ENCODE results near the gene NPAS2.

NPAS2 gene

GRCh38 chr2:100821911-100822265 is 1.9 kb downstream of the NPAS2 start:
- ATAC-seq: no peak
- no peak for DNase-seq

GRCh38 chr2:100822587-100823248 is 2.8 kb downstream of the NPAS2 start:
- ATAC-seq (no peak), DNase-seq (no peak)

GRCh38 chr2:100823665-100824438 is 3.9 kb downstream of the NPAS2 start:
- DNase-seq: no peak
- ATAC-seq: no peak

- ATAC-seq: no peak
Observed at GRCh38 chr2:100824842-100825241, 4.9 kb downstream of the NPAS2 start.

GRCh38 chr2:100826494-100826893 is 6.6 kb downstream of the NPAS2 start:
- ATAC-seq (no peak), DNase-seq (no peak)

More at GRCh38 chr2:100824842-100825241, 4.9 kb downstream of the NPAS2 start:
- no peak for DNase-seq

GRCh38 chr2:100831158-100831750 is 11.3 kb downstream of the NPAS2 start:
- DNase-seq (no peak), ATAC-seq (no peak)

- no peak for ATAC-seq
- no peak for DNase-seq
Observed at GRCh38 chr2:100831831-100832230, 11.9 kb downstream of the NPAS2 start.

- no peak for DNase-seq
- no peak for ATAC-seq
Observed at GRCh38 chr2:100832885-100833284, 12.9 kb downstream of the NPAS2 start.

- ATAC-seq (no peak), DNase-seq (no peak)
Observed at GRCh38 chr2:100833331-100833730, 13.4 kb downstream of the NPAS2 start.

GRCh38 chr2:100834221-100834620 is 14.3 kb downstream of the NPAS2 start:
- ATAC-seq (no peak), DNase-seq (no peak)

- ATAC-seq (no peak), DNase-seq (no peak)
Observed at GRCh38 chr2:100835006-100835659, 15.2 kb downstream of the NPAS2 start.

GRCh38 chr2:100840519-100840918 is 20.6 kb downstream of the NPAS2 start:
- no peak for DNase-seq

GRCh38 chr2:100842241-100842922 is 22.4 kb downstream of the NPAS2 start:
- DNase-seq: no peak
- no peak for ATAC-seq

More at GRCh38 chr2:100840519-100840918, 20.6 kb downstream of the NPAS2 start:
- no peak for ATAC-seq

- ATAC-seq (no peak), DNase-seq (no peak)
Observed at GRCh38 chr2:100844514-100844913, 24.6 kb downstream of the NPAS2 start.

GRCh38 chr2:100845141-100845991 is 25.4 kb downstream of the NPAS2 start:
- DNase-seq (no peak), ATAC-seq (no peak)

- no peak for ATAC-seq
- no peak for DNase-seq
Observed at GRCh38 chr2:100846716-100847115, 26.8 kb downstream of the NPAS2 start.

- DNase-seq (no peak), ATAC-seq (no peak)
Observed at GRCh38 chr2:100852447-100852846, 32.5 kb downstream of the NPAS2 start.

GRCh38 chr2:100852999-100853908 is 33.3 kb downstream of the NPAS2 start:
- DNase-seq: no peak
- ATAC-seq: no peak

GRCh38 chr2:100853909-100854810 is 34.2 kb downstream of the NPAS2 start:
- ATAC-seq (no peak), DNase-seq (no peak)

Measured in stimulated activated naive CD8-positive, alpha-beta T cell treated with anti-CD3 and anti-CD28 coated beads, Interleukin-15, Interleukin-2, amounts not matched to agents 100 U/mL and 50 U/mL, for 24 hours (primary cell).